ENCODE measurements around the gene ELP2. TPM values are rescaled to one million over a fixed set of nuclear protein-coding genes. Genes with fewer than 3 reads are reported as not detected.
"Not testable (repeated sequence)": the region's sequence is repeated elsewhere in the genome, so short reads cannot be mapped to it uniquely, and the experiment has no call there.

ELP2 gene
- total and polyA plus RNA-seq, 5 donors from 2014 or later, result 71.0 to 161 (median 92.1) TPM

GRCh38 chr18:36201765-36202164 lies 72.1 kb downstream of the ELP2 start:
- H3K27ac Mint-ChIP-seq, result no peak overlapping the region
- H3K27me3 Mint-ChIP-seq, result peaks cover 13% of the 10 kb centered on the region
- Histone ChIP-seq H3K9me3 (ENCODE audit: control insufficient read depth in 2 of 2, low read length in 2 of 2) (no peaks in the 10 kb centered on the region), H3K4me3 (ENCODE audit: low read depth, low read length) (no peak overlapping the region), H3K27me3 (ENCODE audit: control insufficient read depth, insufficient read depth, low read length) (peaks cover 3% of the 10 kb centered on the region), H3K27ac (ENCODE audit: insufficient read depth, low read length, poor library complexity, severe bottlenecking) (no peak overlapping the region), H3K4me1 (ENCODE audit: control insufficient read depth, insufficient read depth, low read length, poor library complexity, severe bottlenecking) (no peaks in the 10 kb centered on the region), H3K36me3 (ENCODE audit: control insufficient read depth, insufficient read depth, low read length) (no peaks in the 10 kb centered on the region)
- DNase-seq (no peak), ATAC-seq (ENCODE audit: low read depth in 2 of 2) (no peak)
- no peak overlapping the region for H3K4me3 Mint-ChIP-seq
- H3K36me3 Mint-ChIP-seq, result no peaks in the 10 kb centered on the region
- H3K9me3 Mint-ChIP-seq, result peaks cover 0 to 1% (median 0%) of the 10 kb centered on the region in 7 donors
- H3K4me1 Mint-ChIP-seq, result no peaks in the 10 kb centered on the region

GRCh38 chr18:36203360-36203895 lies 73.7 kb downstream of the ELP2 start:
- DNase-seq (no peak), ATAC-seq (ENCODE audit: low read depth in 2 of 2) (no peak)
- H3K27me3 Mint-ChIP-seq, result peaks cover 10% of the 10 kb centered on the region
- Histone ChIP-seq H3K9me3 (ENCODE audit: control insufficient read depth in 2 of 2, low read length in 2 of 2) (no peaks in the 10 kb centered on the region), H3K4me3 (ENCODE audit: low read depth, low read length) (no peak overlapping the region), H3K27ac (ENCODE audit: insufficient read depth, low read length, poor library complexity, severe bottlenecking) (no peak overlapping the region), H3K27me3 (ENCODE audit: control insufficient read depth, insufficient read depth, low read length) (peaks cover 3% of the 10 kb centered on the region), H3K36me3 (ENCODE audit: control insufficient read depth, insufficient read depth, low read length) (no peaks in the 10 kb centered on the region), H3K4me1 (ENCODE audit: control insufficient read depth, insufficient read depth, low read length, poor library complexity, severe bottlenecking) (no peaks in the 10 kb centered on the region)
- H3K9me3 Mint-ChIP-seq, result peaks cover 0 to 1% (median 0%) of the 10 kb centered on the region in 7 donors
- no peaks in the 10 kb centered on the region for H3K36me3 Mint-ChIP-seq
- H3K27ac Mint-ChIP-seq, result no peak overlapping the region
- no peaks in the 10 kb centered on the region for H3K4me1 Mint-ChIP-seq
- no peak overlapping the region for H3K4me3 Mint-ChIP-seq

- H3K4me3 Mint-ChIP-seq, result no peak overlapping the region
- H3K4me1 Mint-ChIP-seq, result no peaks in the 10 kb centered on the region
- H3K9me3 Mint-ChIP-seq, result peaks cover 0 to 5% (median 0%) of the 10 kb centered on the region in 7 donors
- Histone ChIP-seq H3K9me3 (ENCODE audit: control insufficient read depth in 2 of 2, low read length in 2 of 2) (no peaks in the 10 kb centered on the region), H3K27ac (ENCODE audit: insufficient read depth, low read length, poor library complexity, severe bottlenecking) (no peak overlapping the region), H3K36me3 (ENCODE audit: control insufficient read depth, insufficient read depth, low read length) (no peaks in the 10 kb centered on the region), H3K27me3 (ENCODE audit: control insufficient read depth, insufficient read depth, low read length) (no peaks in the 10 kb centered on the region), H3K4me3 (ENCODE audit: low read depth, low read length) (no peak overlapping the region), H3K4me1 (ENCODE audit: control insufficient read depth, insufficient read depth, low read length, poor library complexity, severe bottlenecking) (no peaks in the 10 kb centered on the region)
- H3K27me3 Mint-ChIP-seq, result peaks cover 10% of the 10 kb centered on the region
- no peak overlapping the region for H3K27ac Mint-ChIP-seq
- ATAC-seq (ENCODE audit: low read depth in 2 of 2) (no peak), DNase-seq (no peak)
- H3K36me3 Mint-ChIP-seq, result no peaks in the 10 kb centered on the region
Measured at GRCh38 chr18:36205166-36205565, 75.5 kb downstream of the ELP2 start.

GRCh38 chr18:36207303-36207702 lies 77.6 kb downstream of the ELP2 start:
- H3K4me3 ChIP-seq (ENCODE audit: low read depth, low read length), result no peak overlapping the region
- H3K27ac Mint-ChIP-seq, result no peak overlapping the region
- no peaks in the 10 kb centered on the region for H3K36me3 Mint-ChIP-seq
- no peak overlapping the region for H3K27ac ChIP-seq (ENCODE audit: insufficient read depth, low read length, poor library complexity, severe bottlenecking)
- peaks cover 0 to 5% (median 0%) of the 10 kb centered on the region in 7 donors for H3K9me3 Mint-ChIP-seq
- DNase-seq (no peak), ATAC-seq (ENCODE audit: low read depth in 2 of 2) (no peak)
- H3K27me3 ChIP-seq (ENCODE audit: control insufficient read depth, insufficient read depth, low read length), result no peaks in the 10 kb centered on the region
- H3K4me1 ChIP-seq (ENCODE audit: control insufficient read depth, insufficient read depth, low read length, poor library complexity, severe bottlenecking), result no peaks in the 10 kb centered on the region
- no peaks in the 10 kb centered on the region for H3K36me3 ChIP-seq (ENCODE audit: control insufficient read depth, insufficient read depth, low read length)
- no peaks in the 10 kb centered on the region for H3K9me3 ChIP-seq (ENCODE audit: control insufficient read depth in 2 of 2, low read length in 2 of 2)
- no peaks in the 10 kb centered on the region for H3K27me3 Mint-ChIP-seq
- no peak overlapping the region for H3K4me3 Mint-ChIP-seq
- no peaks in the 10 kb centered on the region for H3K4me1 Mint-ChIP-seq

- H3K27ac Mint-ChIP-seq; H3K27me3 ChIP-seq (ENCODE audit: control insufficient read depth, insufficient read depth, low read length): not testable (repeated sequence)
Measured at GRCh38 chr18:36207969-36208368, 78.3 kb downstream of the ELP2 start.

GRCh38 chr18:36211612-36212065 lies 81.9 kb downstream of the ELP2 start:
- Mint-ChIP-seq H3K4me1 (no peaks in the 10 kb centered on the region), H3K9me3 (peaks cover 0 to 4% (median 0%) of the 10 kb centered on the region in 7 donors), H3K4me3 (no peak overlapping the region), H3K27ac (no peak overlapping the region), H3K36me3 (no peaks in the 10 kb centered on the region), H3K27me3 (no peaks in the 10 kb centered on the region)
- no peaks in the 10 kb centered on the region for H3K4me1 ChIP-seq (ENCODE audit: control insufficient read depth, insufficient read depth, low read length, poor library complexity, severe bottlenecking)
- H3K36me3 ChIP-seq (ENCODE audit: control insufficient read depth, insufficient read depth, low read length), result no peaks in the 10 kb centered on the region
- H3K27me3 ChIP-seq (ENCODE audit: control insufficient read depth, insufficient read depth, low read length), result no peaks in the 10 kb centered on the region
- no peak overlapping the region for H3K27ac ChIP-seq (ENCODE audit: insufficient read depth, low read length, poor library complexity, severe bottlenecking)
- no peaks in the 10 kb centered on the region for H3K9me3 ChIP-seq (ENCODE audit: control insufficient read depth in 2 of 2, low read length in 2 of 2)
- DNase-seq (no peak), ATAC-seq (ENCODE audit: low read depth in 2 of 2) (no peak)
- H3K4me3 ChIP-seq (ENCODE audit: low read depth, low read length), result no peak overlapping the region

More at GRCh38 chr18:36207969-36208368, 78.3 kb downstream of the ELP2 start:
- H3K4me1 Mint-ChIP-seq; DNase-seq; H3K9me3 Mint-ChIP-seq; H3K9me3 ChIP-seq (ENCODE audit: control insufficient read depth in 2 of 2, low read length in 2 of 2); H3K4me3 ChIP-seq (ENCODE audit: low read depth, low read length); H3K27ac ChIP-seq (ENCODE audit: insufficient read depth, low read length, poor library complexity, severe bottlenecking); H3K4me3 Mint-ChIP-seq; ATAC-seq (ENCODE audit: low read depth in 2 of 2); H3K36me3 ChIP-seq (ENCODE audit: control insufficient read depth, insufficient read depth, low read length); H3K4me1 ChIP-seq (ENCODE audit: control insufficient read depth, insufficient read depth, low read length, poor library complexity, severe bottlenecking); H3K27me3 Mint-ChIP-seq; H3K36me3 Mint-ChIP-seq: not testable (repeated sequence)

- Mint-ChIP-seq H3K4me1 (no peaks in the 10 kb centered on the region), H3K27ac (no peak overlapping the region), H3K4me3 (no peak overlapping the region), H3K9me3 (peaks cover 0 to 4% (median 0%) of the 10 kb centered on the region in 7 donors), H3K27me3 (no peaks in the 10 kb centered on the region), H3K36me3 (no peaks in the 10 kb centered on the region)
- Histone ChIP-seq H3K27ac (ENCODE audit: insufficient read depth, low read length, poor library complexity, severe bottlenecking) (no peak overlapping the region), H3K36me3 (ENCODE audit: control insufficient read depth, insufficient read depth, low read length) (no peaks in the 10 kb centered on the region), H3K4me3 (ENCODE audit: low read depth, low read length) (no peak overlapping the region), H3K27me3 (ENCODE audit: control insufficient read depth, insufficient read depth, low read length) (no peaks in the 10 kb centered on the region), H3K9me3 (ENCODE audit: control insufficient read depth in 2 of 2, low read length in 2 of 2) (no peaks in the 10 kb centered on the region), H3K4me1 (ENCODE audit: control insufficient read depth, insufficient read depth, low read length, poor library complexity, severe bottlenecking) (no peaks in the 10 kb centered on the region)
- DNase-seq (no peak), ATAC-seq (ENCODE audit: low read depth in 2 of 2) (no peak)
Measured at GRCh38 chr18:36212301-36213171, 82.8 kb downstream of the ELP2 start.
